Measurements from ENCODE around the gene CDYL.

- TF ChIP-seq FOS (IDR thresholded peaks at IDR 0.05; ENCODE audit: low read depth, low read length) (no peak), RCOR1 (IDR thresholded peaks at IDR 0.05; ENCODE audit: insufficient replicate concordance, low read length) (no peak), RAD21 (IDR thresholded peaks at IDR 0.05; ENCODE audit: low read length) (no peak), USF2 (IDR thresholded peaks at IDR 0.05; ENCODE audit: low read depth, low read length) (no peak), POLR2A (IDR thresholded peaks at IDR 0.05; ENCODE audit: low read depth, low read length) (no peak), CTCF (conservative IDR thresholded peaks at IDR 0.05; ENCODE audit: low read depth, low read length) (no peak), CEBPB (IDR thresholded peaks at IDR 0.05; ENCODE audit: low read depth, low read length) (no peak), RFX5 (IDR thresholded peaks at IDR 0.05; ENCODE audit: low read depth, low read length) (no peak), BHLHE40 (IDR thresholded peaks at IDR 0.05; ENCODE audit: low read depth, low read length) (no peak), ELK1 (IDR thresholded peaks at IDR 0.05; ENCODE audit: borderline replicate concordance, low read depth, low read length) (no peak), MAFK (IDR thresholded peaks at IDR 0.05; ENCODE audit: low read depth, low read length) (no peak)
Observed at GRCh38 chr6:4828187-4828698, 52.0 kb downstream of the CDYL start.

Data from IMR-90 (cell line).